GM12892 (cell line): ENCODE measurements around the gene TNNT1.

ENCODE experiments used
- POLR2A ChIP-seq: IDR thresholded peaks from 2 replicates; pipeline ENCODE4 v1.6.1; 2011; ENCODE audit warnings: low read depth, low read length, control low read depth
- POLR2AphosphoS5 ChIP-seq: IDR thresholded peaks from 2 replicates; pipeline ENCODE4 v1.6.1; 2011; ENCODE audit warnings: low read depth, low read length, control low read depth

GRCh38 chr19:55165952-55166529 is 17.0 kb upstream of the TNNT1 start:
- TF ChIP-seq POLR2AphosphoS5, result no peak
- no peak for TF ChIP-seq POLR2A
